GM18870 (cell line): Measurements from ENCODE around the gene N4BP2.
"Not testable (repeated sequence)": the region's sequence is repeated elsewhere in the genome, so short reads cannot be mapped to it uniquely, and the experiment has no call there.

Source experiments
- ATAC-seq: cut with Tn5 transposase; IDR thresholded peaks from one replicate; pipeline ENCODE4 v1.9.1; 2021; ENCODE audit warnings: moderate library complexity; ENCODE audit not compliant: unreplicated experiment

N4BP2 gene

GRCh38 chr4:40056716-40057585 lies at the start of gene N4BP2:
N4BP2 (plus strand) TSS chr4:40056850; CDS start chr4:40097341, 40,491 bp downstream.
- ATAC-seq = no peak

- ATAC-seq = no peak
These were observed 40.6 kb upstream of the N4BP2 start for GRCh38 chr4:40016007-40016406.

GRCh38 chr4:40020221-40020620 lies 36.4 kb upstream of the N4BP2 start:
- no peak for ATAC-seq

GRCh38 chr4:40021116-40021515 lies 35.5 kb upstream of the N4BP2 start:
- ATAC-seq = not testable (repeated sequence)

GRCh38 chr4:40024049-40024448 lies 32.6 kb upstream of the N4BP2 start:
- ATAC-seq = not testable (repeated sequence)

GRCh38 chr4:40032785-40033184 lies 23.9 kb upstream of the N4BP2 start:
- ATAC-seq = no peak

GRCh38 chr4:40033613-40034012 lies 23.0 kb upstream of the N4BP2 start:
- ATAC-seq = no peak

GRCh38 chr4:40038977-40039376 lies 17.7 kb upstream of the N4BP2 start:
- no peak for ATAC-seq

GRCh38 chr4:40040908-40041307 lies 15.7 kb upstream of the N4BP2 start:
- no peak for ATAC-seq

- ATAC-seq = no peak
These were observed 12.9 kb upstream of the N4BP2 start for GRCh38 chr4:40043786-40044185.

- no peak for ATAC-seq
These were observed 10.2 kb upstream of the N4BP2 start for GRCh38 chr4:40046311-40046980.

GRCh38 chr4:40053161-40053560 lies 3.5 kb upstream of the N4BP2 start:
- no peak for ATAC-seq

- ATAC-seq = no peak
These were observed 1.2 kb upstream of the N4BP2 start for GRCh38 chr4:40055511-40055862.

GRCh38 chr4:40055863-40056715 lies 561 bp upstream of the N4BP2 start:
- ATAC-seq = no peak

- ATAC-seq = peak; percentile 86
These were observed 989 bp downstream of the N4BP2 start for GRCh38 chr4:40057586-40058091.

GRCh38 chr4:40058121-40058520 lies 1.5 kb downstream of the N4BP2 start:
- ATAC-seq = no peak

GRCh38 chr4:40058854-40059253 lies 2.2 kb downstream of the N4BP2 start:
- no peak for ATAC-seq

GRCh38 chr4:40059362-40059761 lies 2.7 kb downstream of the N4BP2 start:
- no peak for ATAC-seq

- ATAC-seq = no peak
These were observed 8.4 kb downstream of the N4BP2 start for GRCh38 chr4:40065010-40065409.

- no peak for ATAC-seq
These were observed 10.0 kb downstream of the N4BP2 start for GRCh38 chr4:40066651-40067050.

GRCh38 chr4:40070387-40070786 lies 13.7 kb downstream of the N4BP2 start:
- no peak for ATAC-seq
